Measurements from ENCODE around the gene PCSK7.

GRCh38 chr11:117170210-117170609 is 61.7 kb downstream of the PCSK7 start:
- no peak for TF ChIP-seq CTCF (IDR thresholded peaks at IDR 0.05)
- no peak for TF ChIP-seq POLR2A (IDR thresholded peaks at IDR 0.05)
